K562 (cell line): ENCODE data around the gene BHLHE40. TPM values are rescaled to one million over a fixed set of nuclear protein-coding genes. Genes with fewer than 3 reads are reported as not detected.

Experiments used
- ATF1 ChIP-seq, 2 experiments: fragments of 450-650 bp in 1 of 2; IDR thresholded peaks; 2 replicates each; pipeline ENCODE4 v1.6.1; 2016; ENCODE audit warnings: missing compliant biosample characterization in 1 of 2, missing genetic modification characterization in 1 of 2
- ATF6 ChIP-seq: sonication (generic); formaldehyde crosslinking; IDR thresholded peaks from 2 replicates; pipeline ENCODE4 v1.4.0; 2020; ENCODE audit warnings: mild to moderate bottlenecking, missing genetic modification reagents
- FOXK2 ChIP-seq, 2 experiments: fragments of 450-650 bp; IDR thresholded peaks in 1 of 2; conservative IDR thresholded peaks in 1 of 2; 2 replicates each; pipeline ENCODE4 v1.6.1; 2016; ENCODE audit warnings: low read depth in 2 of 2, mild to moderate bottlenecking in 1 of 2
- FOXP1 ChIP-seq: sonication (generic); formaldehyde crosslinking; IDR thresholded peaks from 2 replicates; pipeline ENCODE4 v1.8.0; 2022; ENCODE audit warnings: mild to moderate bottlenecking, missing genetic modification reagents
- HDAC2 ChIP-seq: fragments of 450-650 bp; IDR thresholded peaks from 2 replicates; pipeline ENCODE4 v1.6.1; 2016; ENCODE audit warnings: mild to moderate bottlenecking
- HDGF ChIP-seq: fragments of 450-650 bp; IDR thresholded peaks from 2 replicates; pipeline ENCODE4 v1.6.1; 2016
- JUND ChIP-seq, 2 experiments: IDR thresholded peaks; 2 replicates in 1 of 2; 3 replicates in 1 of 2; pipeline ENCODE4 v1.6.1; 2011; ENCODE audit warnings: borderline replicate concordance in 2 of 2, low read depth in 2 of 2, low read length in 2 of 2, improper control_type of control experiment in 1 of 2, missing biosample characterization in 1 of 2, missing genetic modification characterization in 1 of 2, missing genetic modification reagents in 1 of 2
- MBD2 ChIP-seq: sonication (generic); IDR thresholded peaks from 2 replicates; pipeline ENCODE4 v1.6.1; 2016; ENCODE audit warnings: low read depth, borderline replicate concordance
- MYNN ChIP-seq, 2 experiments: sonication (generic); formaldehyde crosslinking in 1 of 2; IDR thresholded peaks; 2 replicates each; pipeline versions ENCODE4 v1.5.0 to v1.6.1; 2016 to 2020; ENCODE audit warnings: antibody characterized with exemption in 1 of 2, missing genetic modification reagents in 1 of 2
- NFIX ChIP-seq: fragments of 250-450 bp; sonication (Bioruptor Pico); IDR thresholded peaks from 2 replicates; pipeline ENCODE4 v1.4.0; 2020; ENCODE audit warnings: low read depth, mild to moderate bottlenecking, moderate library complexity
- PRPF4 ChIP-seq: fragments of 200-400 bp; formaldehyde crosslinking; IDR thresholded peaks from one replicate; pipeline ENCODE4 v1.6.1; 2017; ENCODE audit warnings: low read length, low read depth, mild to moderate bottlenecking; ENCODE audit not compliant: insufficient read depth, poor library complexity, severe bottlenecking
- RBFOX2 ChIP-seq: fragments of 200-400 bp; formaldehyde crosslinking; IDR thresholded peaks from 2 replicates; pipeline ENCODE4 v1.6.1; 2017; ENCODE audit warnings: low read depth, mild to moderate bottlenecking, low read length, moderate library complexity
- SP2 ChIP-seq: IDR thresholded peaks from 2 replicates; pipeline ENCODE4 v1.6.1; 2011; ENCODE audit warnings: mild to moderate bottlenecking, low read depth, low read length, moderate library complexity; ENCODE audit not compliant: poor library complexity, severe bottlenecking; ENCODE audit errors: extremely low read depth
- STAT5B ChIP-seq: fragments of 250-450 bp; sonication (Bioruptor Pico); IDR thresholded peaks from 2 replicates; pipeline ENCODE4 v1.8.0; 2021; ENCODE audit warnings: mild to moderate bottlenecking, inconsistent platforms
- TGIF2 ChIP-seq: sonication (generic); formaldehyde crosslinking; IDR thresholded peaks from 2 replicates; pipeline ENCODE4 v1.8.1; 2022; ENCODE audit warnings: mild to moderate bottlenecking, missing genetic modification reagents, moderate library complexity
- U2AF2 ChIP-seq: fragments of 200-400 bp; formaldehyde crosslinking; optimal IDR thresholded peaks from 2 replicates; pipeline ENCODE3; 2017; ENCODE audit warnings: low read depth, mild to moderate bottlenecking, low read length
- UBTF ChIP-seq, 2 experiments: IDR thresholded peaks; 2 replicates each; pipeline ENCODE4 v1.6.1; 2012; ENCODE audit warnings: improper control_type of control experiment in 2 of 2, low read depth in 2 of 2, low read length in 2 of 2, borderline replicate concordance in 1 of 2
- USF2 ChIP-seq: sonication (generic); formaldehyde crosslinking; IDR thresholded peaks from 2 replicates; pipeline ENCODE4 v1.5.0; 2020; ENCODE audit warnings: missing genetic modification reagents
- ZBTB1 ChIP-seq: sonication (generic); formaldehyde crosslinking; IDR thresholded peaks from 2 replicates; pipeline ENCODE4 v1.8.1; 2023; ENCODE audit warnings: missing genetic modification reagents, low read depth, mild to moderate bottlenecking, borderline replicate concordance
- ZNF316 ChIP-seq: fragments of 450-650 bp; IDR thresholded peaks from 2 replicates; pipeline ENCODE4 v1.6.1; 2016
- ZNF445 ChIP-seq: fragments of 250-450 bp; sonication (Bioruptor Pico); IDR thresholded peaks from 2 replicates; pipeline ENCODE4 v1.4.0; 2020; ENCODE audit warnings: low read depth, mild to moderate bottlenecking, moderate library complexity
- ZNF785 ChIP-seq: fragments of 250-450 bp; sonication (Bioruptor Pico); IDR thresholded peaks from 2 replicates; pipeline ENCODE4 v1.4.0; 2020; ENCODE audit warnings: mild to moderate bottlenecking
- polyA plus RNA-seq, 8 experiments: library from polyadenylated mRNA; depleted of rRNA in 4 of 8; stranded (reverse) in 5 of 8; unstranded in 3 of 8; fragments of >200 nt; fragmentation: Nextera tagmentation in 2 of 8; fragmentation: Illumina TruSeq in 1 of 8; extraction: Ambion mirVana in 2 of 8; extraction: Trizol in 1 of 8; gene quantifications; 2 replicates each; pipeline versions ENCODE4 v1.2.1 to v1.2.3, GENCODE V29; 2011 to 2014; ENCODE audit warnings: inconsistent platforms in 1 of 8, missing spikeins in 1 of 8
- total RNA-seq, 7 experiments: library from RNA; depleted of rRNA in 6 of 7; stranded (reverse); fragments of >200 nt in 6 of 7; fragmentation: Illumina TruSeq in 2 of 7; extraction: Trizol in 2 of 7; gene quantifications; 2 replicates each; pipeline versions ENCODE4 v1.2.1 to v1.2.3, GENCODE V29; 2011 to 2021; ENCODE audit warnings: low replicate concordance in 1 of 7

BHLHE40 gene
- total and polyA plus RNA-seq, 9 of the 15 experiments (the other 6 are each of a cell fraction or from before 2014, with no cell fraction given) = 12.0 to 83.9 (median 31.4) TPM

- TF ChIP-seq UBTF (IDR thresholded peaks at IDR 0.05; ENCODE audit: borderline replicate concordance in 1 of 2, low read depth in 2 of 2, low read length in 2 of 2) (0 out of 4 replicates have a peak, but pooled peaks of 1 of the 2 experiments have one; percentile 40), HDGF (no peak; the same call in 1 of the 2 replicates), ATF6 (CRISPR knock-in tag) (no peak), HDAC2 (no peak), U2AF2 (no peak), MBD2 (no peak), ZBTB1 (0 out of 2 replicates have a peak, but pooled peaks have one; percentile 55), SP2 (no peak), MYNN (IDR thresholded peaks at IDR 0.05) (peak; percentile 46; the same call in 1 of the 2 replicates), MYNN (CRISPR knock-in tag; IDR thresholded peaks at IDR 0.05) (no peak), RBFOX2 (peak; percentile 63; the same call in 1 of the 2 replicates), USF2 (no peak), FOXK2 (conservative IDR thresholded peaks at IDR 0.05 in 1 of 2, IDR thresholded peaks at IDR 0.05 in 1 of 2; ENCODE audit: low read depth in 2 of 2) (peak in 1 of 2 experiments; percentile 63; a peak in 2 of 4 replicates), STAT5B (CRISPR knock-in tag) (no peak), ZNF785 (CRISPR knock-in tag) (no peak), PRPF4 (no peak), TGIF2 (no peak), JUND (IDR thresholded peaks at IDR 0.05; ENCODE audit: borderline replicate concordance, low read depth, low read length) (peak; percentile 84), JUND (tag; IDR thresholded peaks at IDR 0.05; ENCODE audit: borderline replicate concordance, low read depth, low read length) (peak; percentile 76; the same call in 2 of the 3 replicates), ZNF445 (no peak), FOXP1 (CRISPR knock-in tag) (no peak), NFIX (CRISPR knock-in tag) (no peak), ZNF316 (no peak), ATF1 (CRISPR knock-in tag; IDR thresholded peaks at IDR 0.05) (no peak), ATF1 (tag; IDR thresholded peaks at IDR 0.05) (peak; percentile 52; the same call in 1 of the 2 replicates)
Measured at GRCh38 chr3:4983739-4984510, 4.7 kb downstream of the BHLHE40 start (continued).
